GM23248 (cell line): Measurements from ENCODE around the gene ACVR2B. TPM values are rescaled to one million over a fixed set of nuclear protein-coding genes. Genes with fewer than 3 reads are reported as not detected.
A peak's percentile ranks its signal among the peaks of the same experiment; 100 is the strongest.

Source experiments
- DNase-seq: peaks from one replicate; pipeline ENCODE4 v3.0.0-alpha.2; 2015
- H2AFZ ChIP-seq: fragments of 200-600 bp; sonication (generic); 2 replicates; pipeline ENCODE4 v1.6.1; 2016; ENCODE audit warnings: antibody characterized with exemption
- H3F3A ChIP-seq: fragments of 200-600 bp; sonication (generic); 2 replicates; pipeline ENCODE4 v1.6.1; 2016; ENCODE audit warnings: mild to moderate bottlenecking, antibody characterized with exemption, mixed run types; ENCODE audit not compliant: insufficient read depth
- H3K27ac ChIP-seq: fragments of 200-600 bp; sonication (generic); 2 replicates; pipeline ENCODE4 v1.5.1; 2016; ENCODE audit warnings: mild to moderate bottlenecking
- H3K27me3 ChIP-seq: fragments of 200-600 bp; sonication (generic); replicated peaks from 2 replicates; pipeline ENCODE4 v1.6.1; 2016; ENCODE audit warnings: mild to moderate bottlenecking; ENCODE audit not compliant: insufficient read depth
- H3K36me3 ChIP-seq: fragments of 200-600 bp; sonication (generic); 2 replicates; pipeline ENCODE4 v1.6.1; 2016; ENCODE audit warnings: low read depth, mild to moderate bottlenecking
- H3K4me1 ChIP-seq: fragments of 200-600 bp; sonication (generic); 2 replicates; pipeline ENCODE4 v1.6.1; 2016; ENCODE audit warnings: mild to moderate bottlenecking; ENCODE audit not compliant: insufficient read depth
- H3K4me2 ChIP-seq: fragments of 200-600 bp; sonication (generic); one replicate; pipeline ENCODE4 v1.6.1; 2016; ENCODE audit warnings: mild to moderate bottlenecking; ENCODE audit not compliant: unreplicated experiment
- H3K4me3 ChIP-seq: fragments of 200-600 bp; sonication (generic); 2 replicates; pipeline ENCODE4 v1.5.1; 2016; ENCODE audit warnings: mild to moderate bottlenecking
- H3K79me2 ChIP-seq: fragments of 200-600 bp; sonication (generic); 2 replicates; pipeline ENCODE4 v1.6.1; 2016; ENCODE audit warnings: mild to moderate bottlenecking; ENCODE audit not compliant: insufficient read depth
- H3K9ac ChIP-seq: fragments of 200-600 bp; sonication (generic); 2 replicates; pipeline ENCODE4 v1.6.1; 2016; ENCODE audit warnings: mild to moderate bottlenecking
- H3K9me2 ChIP-seq: fragments of 200-600 bp; sonication (generic); 2 replicates; pipeline ENCODE4 v1.6.1; 2016; ENCODE audit warnings: mixed run types, mild to moderate bottlenecking, moderate library complexity; ENCODE audit not compliant: insufficient read depth
- H3K9me3 ChIP-seq: fragments of 200-600 bp; sonication (generic); one replicate; pipeline ENCODE4 v1.6.1; 2017; ENCODE audit warnings: low read depth
- H4K20me1 ChIP-seq: fragments of 200-600 bp; sonication (generic); 2 replicates; pipeline ENCODE4 v1.6.0; 2016; ENCODE audit not compliant: insufficient read depth
- EZH2 ChIP-seq: fragments of 200-600 bp; sonication (generic); IDR thresholded peaks from 2 replicates; pipeline ENCODE4 v1.6.1; 2018; ENCODE audit warnings: antibody characterized with exemption, mild to moderate bottlenecking; ENCODE audit not compliant: insufficient read depth, poor library complexity, severe bottlenecking
- EZH2phosphoT487 ChIP-seq: fragments of 200-600 bp; sonication (generic); IDR thresholded peaks from 2 replicates; pipeline ENCODE4 v1.6.1; 2018; ENCODE audit warnings: antibody characterized with exemption, moderate library complexity, mild to moderate bottlenecking, low read depth; ENCODE audit not compliant: insufficient read depth
- WGBS, 2 experiments: methylation state at CpG; one replicate each; pipeline ENCODE4 v1.1.6; 2015 to 2017; ENCODE audit warnings: low lambda C conversion rate in 2 of 2, low coverage in 1 of 2; ENCODE audit errors: missing lambda C conversion rate in 2 of 2; 5-methylcytosine and 5-hydroxymethylcytosine counted together
- in situ Hi-C: fragments of 300-500 bp; cut with MboI; formaldehyde crosslinking; loops from 2 replicates; pipeline ENCODE4 v1.15.0; 2020
- polyA plus RNA-seq: library from polyadenylated mRNA; unstranded; fragments of >200 nt; fragmentation: Nextera tagmentation; extraction: Ambion mirVana; gene quantifications from 2 replicates; pipeline ENCODE4 v1.2.1, GENCODE V29; 2016
- total RNA-seq: library from RNA; depleted of rRNA; stranded (reverse); fragments of >200 nt; shearing (Covaris generic); gene quantifications from 2 replicates; pipeline ENCODE4 v1.2.3, GENCODE V29; 2014

ACVR2B gene
- total and polyA plus RNA-seq, 2 experiments from 2014 or later: 0.16 to 0.76 TPM

DNA sequence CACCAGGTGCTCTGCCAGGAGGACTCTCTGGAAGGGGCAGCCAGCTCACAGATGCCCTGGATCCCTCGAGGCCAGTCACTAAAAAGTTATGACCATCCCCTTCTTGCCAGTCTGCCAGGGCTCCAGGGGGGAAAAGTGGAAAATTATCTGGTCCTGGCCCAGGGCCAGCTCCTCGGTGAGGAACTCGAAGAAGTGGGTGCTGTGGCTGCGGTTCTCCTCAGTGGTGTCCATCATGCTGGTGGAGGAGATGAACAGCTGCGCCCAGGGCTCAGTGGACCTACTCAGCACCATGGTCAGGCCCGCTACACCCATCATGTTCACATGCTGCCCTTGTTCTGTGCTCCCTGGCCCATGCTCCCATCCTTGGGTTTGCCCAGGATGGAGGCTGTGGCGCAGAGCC is 61.7 kb downstream of the ACVR2B start:
- no peak overlapping the region for H3K4me3 ChIP-seq
- H3K27me3 ChIP-seq: no peaks in the 10 kb centered on the region
- H2AFZ ChIP-seq: no peak overlapping the region
- in situ Hi-C loops: no loop called here
- peaks cover 10% of the 10 kb centered on the region for H3K4me1 ChIP-seq
- no peak overlapping the region for H3K9ac ChIP-seq
- H3F3A ChIP-seq: peaks cover 14% of the 10 kb centered on the region; the same call in 1 of the 2 replicates
- DNase-seq: no peak
- 0 out of 2 replicates have a peak, but pooled peaks cover 4% of the 10 kb centered on the region for H3K36me3 ChIP-seq
- H4K20me1 ChIP-seq: no peaks in the 10 kb centered on the region
- WGBS, 2 experiments: 97 to 99% methylated on average over 7 of the region's 7 CpGs
- no peaks in the 10 kb centered on the region for H3K9me2 ChIP-seq
- no peak overlapping the region for H3K27ac ChIP-seq
- TF ChIP-seq EZH2phosphoT487 (no peak), EZH2 (no peak)
- H3K4me2 ChIP-seq: no peak overlapping the region
- no peaks in the 10 kb centered on the region for H3K79me2 ChIP-seq
- no peaks in the 10 kb centered on the region for H3K9me3 ChIP-seq

DNA sequence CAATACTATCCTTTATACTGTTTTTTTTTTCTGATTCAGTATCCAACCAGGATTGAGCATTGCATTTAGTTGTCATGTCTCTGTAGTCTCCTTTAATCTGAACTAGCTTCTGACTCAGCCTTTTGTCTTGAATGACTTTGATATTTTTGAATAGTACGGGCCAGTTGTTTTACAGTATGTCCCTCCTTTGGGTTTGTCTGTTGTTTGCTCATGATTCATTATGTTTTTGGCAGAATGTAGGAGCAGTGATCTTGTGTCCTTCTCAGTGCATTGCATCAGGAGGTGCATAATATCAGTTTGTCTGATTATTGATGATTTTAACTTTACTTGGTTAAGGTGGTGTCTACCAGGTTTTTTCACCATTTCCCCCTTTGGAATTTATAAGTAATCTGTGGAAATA is 63.0 kb downstream of the ACVR2B start:
- in situ Hi-C loops: no loop called here
- no peak for TF ChIP-seq EZH2phosphoT487
- TF ChIP-seq EZH2: no peak
- Histone ChIP-seq H3K36me3 (0 out of 2 replicates have a peak, but pooled peaks cover 4% of the 10 kb centered on the region), H3K4me2 (no peak overlapping the region), H3K9me2 (no peaks in the 10 kb centered on the region), H3K27me3 (no peaks in the 10 kb centered on the region), H3K4me1 (peaks cover 10% of the 10 kb centered on the region), H3K4me3 (no peak overlapping the region), H3F3A (peaks cover 14% of the 10 kb centered on the region; the same call in 1 of the 2 replicates), H3K9ac (no peak overlapping the region), H3K9me3 (no peaks in the 10 kb centered on the region), H4K20me1 (no peaks in the 10 kb centered on the region; the same call in 1 of the 2 replicates), H3K79me2 (no peaks in the 10 kb centered on the region), H3K27ac (no peak overlapping the region), H2AFZ (no peak overlapping the region)
- WGBS, 2 experiments: 84 to 88% methylated on average over 1 of the region's 1 CpG
- DNase-seq: no peak

DNA sequence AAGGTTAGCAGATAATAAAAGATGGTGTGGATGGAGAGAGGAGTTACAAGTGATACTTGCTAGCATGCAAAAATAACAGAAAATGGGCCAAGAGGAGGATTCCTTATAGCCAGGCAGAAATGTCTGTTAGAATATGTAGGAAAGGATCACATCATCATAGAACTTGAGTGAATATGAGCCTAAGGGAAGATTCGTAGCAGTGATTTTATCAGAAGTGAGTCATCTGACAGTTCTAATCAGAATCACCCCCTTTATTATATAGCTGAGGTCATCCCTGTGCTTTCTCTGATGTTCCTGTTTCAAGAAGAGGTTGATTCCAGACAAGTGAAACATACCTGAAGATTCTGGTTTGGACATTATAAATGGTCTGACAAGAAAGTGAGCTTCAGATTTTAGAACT is 65.3 kb downstream of the ACVR2B start:
- TF ChIP-seq EZH2phosphoT487: no peak
- TF ChIP-seq EZH2: no peak
- in situ Hi-C loops: no loop called here

DNA sequence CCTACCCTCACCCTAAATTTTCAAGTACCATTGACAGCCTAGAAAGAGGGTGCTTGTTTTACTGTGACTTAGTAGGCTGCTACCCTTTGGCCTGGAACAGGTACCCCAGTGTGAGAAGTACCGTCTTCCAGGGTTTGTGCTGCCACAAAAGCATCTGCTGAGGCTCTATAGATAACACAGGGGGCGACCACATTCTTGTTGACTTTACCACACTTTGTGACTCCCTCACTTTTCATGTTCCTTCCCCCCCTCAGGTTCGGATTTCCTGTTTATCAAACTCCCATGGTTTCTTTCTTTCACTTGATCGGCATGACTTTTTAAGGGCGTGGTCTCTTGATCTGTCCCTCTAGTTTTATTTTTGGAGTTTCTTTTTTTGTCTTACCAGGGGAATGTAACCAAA is 66.0 kb downstream of the ACVR2B start:
- Histone ChIP-seq H3K27ac (no peak overlapping the region), H3K4me3 (no peak overlapping the region), H3K27me3 (no peaks in the 10 kb centered on the region), H3K9ac (no peak overlapping the region), H3K9me2 (no peaks in the 10 kb centered on the region), H2AFZ (no peak overlapping the region), H3F3A (peaks cover 22% of the 10 kb centered on the region), H4K20me1 (no peaks in the 10 kb centered on the region; the same call in 1 of the 2 replicates), H3K9me3 (no peaks in the 10 kb centered on the region), H3K4me1 (peaks cover 10% of the 10 kb centered on the region), H3K4me2 (no peak overlapping the region), H3K79me2 (no peaks in the 10 kb centered on the region), H3K36me3 (0 out of 2 replicates have a peak, but pooled peaks cover 4% of the 10 kb centered on the region)
- TF ChIP-seq EZH2 (no peak), EZH2phosphoT487 (no peak)
- in situ Hi-C loops: loop anchor here (10.0 kb wide), 3 partner anchors 135 to 475 kb away; no protein-coding TSS in a partner anchor
- DNase-seq: no peak
- 62 to 63% methylated on average over 5 of the region's 5 CpGs for WGBS, 2 experiments

More for the DNA sequence above, 65.3 kb downstream of the ACVR2B start:
- WGBS, 2 experiments: 6 to 7% methylated on average over 1 of the region's 1 CpG
- H4K20me1 ChIP-seq: no peaks in the 10 kb centered on the region; the same call in 1 of the 2 replicates
- peaks cover 19% of the 10 kb centered on the region for H3F3A ChIP-seq
- H3K4me1 ChIP-seq: peaks cover 10% of the 10 kb centered on the region
- H3K27me3 ChIP-seq: no peaks in the 10 kb centered on the region
- H3K36me3 ChIP-seq: 0 out of 2 replicates have a peak, but pooled peaks cover 4% of the 10 kb centered on the region
- no peaks in the 10 kb centered on the region for H3K9me2 ChIP-seq
- H3K9ac ChIP-seq: no peak overlapping the region
- H2AFZ ChIP-seq: no peak overlapping the region
- H3K27ac ChIP-seq: no peak overlapping the region
- H3K79me2 ChIP-seq: no peaks in the 10 kb centered on the region
- peak; percentile 58 for DNase-seq
- H3K9me3 ChIP-seq: no peaks in the 10 kb centered on the region
- H3K4me3 ChIP-seq: no peak overlapping the region
- no peak overlapping the region for H3K4me2 ChIP-seq
